Right lung (tissue), 5 donors: ENCODE measurements around the gene PEAK1. TPM values are rescaled to one million over a fixed set of nuclear protein-coding genes. Genes with fewer than 3 reads are reported as not detected.
"Not testable (repeated sequence)": the region's sequence is repeated elsewhere in the genome, so short reads cannot be mapped to it uniquely, and the experiment has no call there.

Source experiments
- DNase-seq, 2 donors: peaks; one replicate each; pipeline ENCODE4 v3.0.0-alpha.2; 2013
- polyA plus RNA-seq, 5 donors: library from polyadenylated mRNA; unstranded; fragments of 120-200 nt; gene quantifications; one replicate each; pipeline versions ENCODE4 v1.2.1 to v1.2.3, GENCODE V29; 2013; ENCODE audit warnings: inconsistent platforms in 1 of 5, low replicate concordance in 1 of 5; ENCODE audit not compliant: insufficient read length in 5 of 5, insufficient read depth in 1 of 5

Gene PEAK1
- polyA plus RNA-seq, 5 donors: 34.0 to 65.8 (median 61.3) TPM

- not testable (repeated sequence) for DNase-seq
Observed at GRCh38 chr15:77406173-77406759, 13.6 kb downstream of the PEAK1 start.

- no peak for DNase-seq
Observed at GRCh38 chr15:77402740-77403379, 17.0 kb downstream of the PEAK1 start.

GRCh38 chr15:77400258-77400657 lies 19.6 kb downstream of the PEAK1 start:
- DNase-seq: no peak

- DNase-seq: no peak
Observed at GRCh38 chr15:77398927-77399326, 21.0 kb downstream of the PEAK1 start.

GRCh38 chr15:77396692-77397091 lies 23.2 kb downstream of the PEAK1 start:
- DNase-seq: no peak

GRCh38 chr15:77395013-77395774 lies 24.7 kb downstream of the PEAK1 start:
- DNase-seq: no peak

- DNase-seq: no peak
Observed at GRCh38 chr15:77393471-77393840, 26.4 kb downstream of the PEAK1 start.

GRCh38 chr15:77392762-77393470 lies 27.0 kb downstream of the PEAK1 start:
- no peak for DNase-seq

GRCh38 chr15:77391372-77391951 lies 28.4 kb downstream of the PEAK1 start:
- no peak for DNase-seq

- DNase-seq: no peak
Observed at GRCh38 chr15:77387365-77388105, 32.4 kb downstream of the PEAK1 start.

- no peak for DNase-seq
Observed at GRCh38 chr15:77386626-77387025, 33.3 kb downstream of the PEAK1 start.

GRCh38 chr15:77384589-77385359 lies 35.1 kb downstream of the PEAK1 start:
- no peak for DNase-seq

- DNase-seq: no peak
Observed at GRCh38 chr15:77384086-77384485, 35.8 kb downstream of the PEAK1 start.

GRCh38 chr15:77380033-77380432 lies 39.9 kb downstream of the PEAK1 start:
- DNase-seq: no peak

- DNase-seq: no peak
Observed at GRCh38 chr15:77376770-77377169, 43.1 kb downstream of the PEAK1 start.

- DNase-seq: no peak
Observed at GRCh38 chr15:77375133-77375532, 44.8 kb downstream of the PEAK1 start.

- no peak for DNase-seq
Observed at GRCh38 chr15:77373441-77373840, 46.5 kb downstream of the PEAK1 start.

- DNase-seq: no peak
Observed at GRCh38 chr15:77371850-77372563, 47.9 kb downstream of the PEAK1 start.

GRCh38 chr15:77370580-77370979 lies 49.3 kb downstream of the PEAK1 start:
- DNase-seq: no peak

GRCh38 chr15:77369168-77369567 lies 50.7 kb downstream of the PEAK1 start:
- no peak for DNase-seq
